Stimulated activated CD8-positive, alpha-beta memory T cell treated with anti-CD3 and anti-CD28 coated beads, Interleukin-7, amount 100 ng/mL, for 24 hours (primary cell): ENCODE measurements around the gene SLC7A4.
"Not testable (repeated sequence)": the region's sequence is repeated elsewhere in the genome, so short reads cannot be mapped to it uniquely, and the experiment has no call there.

Experiments used
- DNase-seq: peaks from one replicate; pipeline ENCODE4 v3.0.0-alpha.2; 2020; ENCODE audit warnings: low read depth

The SLC7A4 gene

DNA sequence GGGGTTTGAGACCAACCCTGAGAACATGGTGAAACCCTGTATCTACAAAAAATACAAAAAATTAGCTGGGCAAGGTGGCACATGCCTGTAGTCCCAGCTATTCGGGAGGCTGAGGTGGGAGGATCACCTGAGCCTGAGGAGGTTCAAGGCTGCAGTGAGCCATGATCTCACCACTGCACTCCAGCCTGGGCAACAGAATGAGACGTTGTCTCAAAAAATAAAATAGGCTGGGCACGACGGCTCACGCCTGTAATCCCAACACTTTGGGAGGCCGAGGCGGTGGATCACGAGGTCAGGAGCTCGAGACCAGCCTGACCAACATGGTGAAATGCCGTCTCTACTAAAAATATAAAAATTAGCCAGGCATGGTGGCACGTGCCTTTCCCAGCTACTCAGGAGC lies 32.1 kb upstream of the SLC7A4 start:
- DNase-seq: not testable (repeated sequence)

DNA sequence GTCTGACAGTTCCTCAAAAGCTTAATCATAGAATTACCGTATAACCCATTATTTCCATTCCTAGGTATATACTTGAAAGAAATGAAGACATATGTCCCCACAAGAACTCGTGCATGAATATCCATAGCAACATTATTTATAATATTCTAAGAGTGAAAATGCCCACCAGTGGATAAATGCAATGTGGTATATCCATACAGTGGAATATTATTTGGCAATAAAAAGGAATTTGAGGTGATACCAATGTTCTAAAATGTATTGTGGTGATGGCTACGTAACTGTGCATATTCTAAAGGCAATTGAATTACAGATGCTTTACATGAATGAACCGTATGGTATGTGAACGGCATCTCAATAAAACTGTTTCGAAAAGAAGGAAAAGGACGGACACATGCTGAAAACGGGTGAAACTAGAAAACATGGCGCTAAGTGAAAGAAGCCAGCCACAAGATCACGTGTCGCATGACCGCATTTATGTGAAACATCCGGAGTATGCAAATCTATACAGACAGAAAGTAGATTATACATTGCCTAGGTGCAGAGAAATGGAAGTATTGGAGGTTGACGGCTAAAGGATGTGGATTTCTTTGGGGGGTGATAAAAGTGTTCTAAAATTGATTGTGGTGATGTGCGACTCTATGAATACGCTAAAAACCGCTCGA lies 29.4 kb upstream of the SLC7A4 start:
- not testable (repeated sequence) for DNase-seq

DNA sequence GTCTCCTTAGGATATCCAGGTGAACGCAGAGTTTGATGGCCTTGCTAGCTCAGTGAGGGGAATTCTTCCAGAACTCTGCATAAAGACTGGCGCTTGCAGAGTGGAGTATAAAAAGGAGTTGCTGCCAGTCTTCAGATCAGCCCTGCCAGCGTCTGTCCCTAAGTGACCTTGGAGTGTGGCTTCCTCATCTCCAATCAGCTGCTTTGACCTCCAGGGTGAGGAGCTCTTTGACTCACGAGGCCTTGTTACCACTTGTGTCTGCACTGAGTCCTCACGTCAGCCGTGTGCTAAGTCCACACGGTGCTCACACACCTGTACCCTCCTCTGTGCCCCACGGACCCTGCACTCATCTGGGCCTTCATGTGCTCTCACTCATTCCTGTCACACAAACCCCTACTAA lies 28.0 kb upstream of the SLC7A4 start:
- DNase-seq: not testable (repeated sequence)

DNA sequence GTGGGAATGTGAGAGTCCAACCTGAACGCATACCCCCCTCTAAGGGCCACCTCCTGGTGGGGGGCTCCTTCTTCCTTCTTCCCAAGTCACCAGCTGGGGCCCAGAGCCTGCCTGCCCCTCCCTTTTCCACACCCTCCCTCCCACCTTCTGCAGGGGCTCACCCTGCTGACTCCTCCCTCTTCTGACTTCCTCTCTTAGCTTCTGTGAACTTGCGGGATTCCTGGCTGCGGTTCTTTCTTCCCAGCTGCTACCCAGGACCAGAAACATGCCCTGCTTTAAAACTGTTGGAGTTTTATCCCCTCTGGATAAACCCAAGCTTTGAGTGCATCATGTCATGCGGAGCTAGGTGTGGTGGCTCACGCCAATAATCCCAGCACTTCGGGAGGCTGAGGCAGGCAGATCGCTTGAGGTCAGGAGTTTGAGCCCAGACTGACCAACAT lies 23.5 kb upstream of the SLC7A4 start:
- no peak for DNase-seq

DNA sequence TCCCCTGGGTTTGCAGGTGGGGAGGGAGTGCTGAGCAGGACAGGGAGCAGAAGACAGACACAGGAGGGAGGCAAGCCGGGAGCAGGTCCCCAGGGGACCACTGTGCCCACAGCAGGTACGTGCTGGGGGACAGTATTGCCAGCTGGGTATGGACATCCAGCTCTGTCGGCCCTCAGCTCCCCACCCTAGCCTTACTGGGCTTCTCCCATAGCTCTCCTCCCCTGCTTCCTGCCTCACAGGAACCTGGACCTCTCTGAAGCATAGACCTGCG lies 23.1 kb upstream of the SLC7A4 start:
- DNase-seq: no peak

DNA sequence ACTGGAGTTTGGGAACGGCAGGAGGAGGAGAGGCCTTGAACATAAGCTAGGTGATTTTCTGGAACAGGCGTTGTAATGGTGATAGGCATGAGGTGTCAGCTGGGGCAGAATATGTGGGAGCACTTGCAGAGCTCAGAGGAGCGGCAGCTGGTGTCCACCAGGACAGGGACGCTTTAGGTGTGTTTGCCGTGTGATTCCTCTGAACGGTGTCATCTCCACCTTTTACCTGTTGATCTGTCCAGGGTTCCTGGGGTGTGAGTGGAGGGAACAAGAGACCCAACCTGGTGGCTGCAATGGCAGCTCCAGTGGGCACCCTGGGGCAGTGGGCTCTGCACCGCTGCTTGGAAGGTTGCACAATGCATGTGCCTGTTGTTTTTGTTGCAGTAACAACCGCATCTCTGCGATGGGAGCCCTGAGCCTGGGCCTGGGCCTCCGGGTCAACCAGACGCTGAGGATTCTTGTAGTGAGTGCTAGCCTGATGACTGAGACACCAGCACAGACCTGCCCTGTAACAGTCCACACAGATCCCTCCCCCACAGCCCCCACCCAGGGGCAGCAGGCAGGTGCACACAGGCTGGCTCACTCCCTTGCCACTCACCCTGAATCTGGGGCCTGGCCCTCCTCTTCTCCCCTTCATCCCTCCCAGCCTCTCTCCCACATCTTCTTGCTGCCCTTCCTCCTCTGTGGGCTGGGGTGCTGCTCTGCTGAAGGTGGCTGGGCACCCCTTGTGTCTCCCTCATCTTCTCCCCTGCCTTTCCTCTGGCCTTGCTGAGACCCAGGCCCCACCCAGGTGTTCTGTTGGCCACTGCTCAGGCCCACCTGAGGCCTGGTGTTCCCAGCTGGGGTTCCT lies 22.6 kb upstream of the SLC7A4 start:
- DNase-seq: no peak

DNA sequence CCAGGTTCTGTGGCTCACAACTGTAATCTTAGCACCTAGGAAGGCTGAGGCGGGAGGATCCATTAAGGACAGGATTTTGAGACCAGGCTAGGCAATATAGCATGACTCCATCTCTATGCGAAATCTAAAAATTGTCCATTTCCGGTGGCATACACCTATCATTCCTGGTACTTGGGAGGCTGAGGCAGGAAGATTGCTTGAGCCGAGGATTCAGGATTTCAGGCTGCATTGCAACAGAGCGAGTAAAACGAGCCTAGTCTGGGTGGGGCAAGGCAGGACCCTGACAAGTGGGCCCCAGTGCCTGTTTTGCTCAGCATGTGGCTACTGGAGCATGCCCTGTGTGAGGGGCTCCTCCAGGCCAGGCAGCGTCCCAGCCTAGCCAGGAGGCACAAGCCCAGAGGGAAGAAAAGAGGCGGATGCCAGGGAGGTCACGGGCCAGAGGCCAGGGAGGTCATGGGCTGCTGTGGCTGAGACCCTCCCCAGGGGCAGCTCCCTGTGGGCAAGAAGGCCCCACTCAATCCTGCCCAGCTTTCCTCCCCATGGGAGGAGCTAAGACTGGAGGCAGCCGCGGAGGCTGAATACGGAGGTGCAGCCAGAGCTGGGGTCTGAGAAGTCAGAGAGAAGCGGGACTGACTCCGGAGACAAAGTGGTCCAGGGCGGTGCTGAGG lies 21.8 kb upstream of the SLC7A4 start:
- no peak for DNase-seq

DNA sequence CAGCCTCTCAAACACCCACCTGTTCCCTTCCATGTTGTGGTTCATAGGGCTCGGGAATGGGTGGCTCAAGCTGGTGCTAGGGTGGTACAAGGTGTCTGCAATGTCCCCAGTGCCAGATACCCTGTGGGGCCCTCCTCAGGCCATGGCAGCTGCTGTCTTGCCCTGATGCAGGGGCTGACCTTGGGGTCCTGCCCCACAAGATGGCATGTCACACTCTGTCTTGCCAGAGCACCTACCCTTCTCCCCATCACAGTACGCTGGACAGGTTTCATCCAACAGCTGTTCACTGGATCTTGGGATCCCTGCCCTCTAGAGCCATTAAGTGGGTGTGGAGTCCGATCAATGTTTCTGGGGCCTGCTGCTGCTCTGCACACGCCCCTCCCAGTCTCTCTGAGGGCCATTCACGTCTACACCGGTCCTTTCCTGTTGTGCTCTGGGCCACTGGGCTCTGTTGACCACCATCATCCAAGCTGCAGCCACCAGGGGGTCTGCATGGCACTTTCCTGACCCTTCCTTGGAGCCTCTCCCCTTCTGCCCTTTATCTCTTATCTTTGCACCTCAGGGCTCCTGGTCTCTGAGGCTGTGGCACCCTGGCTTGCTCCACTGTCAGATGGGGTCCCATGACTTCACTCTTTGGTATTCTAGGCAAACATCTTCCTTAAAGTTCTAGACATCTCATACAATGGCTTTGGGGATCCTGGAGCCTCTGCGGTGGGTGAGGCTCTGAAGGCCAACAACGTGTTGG lies 20.5 kb upstream of the SLC7A4 start:
- DNase-seq: no peak

DNA sequence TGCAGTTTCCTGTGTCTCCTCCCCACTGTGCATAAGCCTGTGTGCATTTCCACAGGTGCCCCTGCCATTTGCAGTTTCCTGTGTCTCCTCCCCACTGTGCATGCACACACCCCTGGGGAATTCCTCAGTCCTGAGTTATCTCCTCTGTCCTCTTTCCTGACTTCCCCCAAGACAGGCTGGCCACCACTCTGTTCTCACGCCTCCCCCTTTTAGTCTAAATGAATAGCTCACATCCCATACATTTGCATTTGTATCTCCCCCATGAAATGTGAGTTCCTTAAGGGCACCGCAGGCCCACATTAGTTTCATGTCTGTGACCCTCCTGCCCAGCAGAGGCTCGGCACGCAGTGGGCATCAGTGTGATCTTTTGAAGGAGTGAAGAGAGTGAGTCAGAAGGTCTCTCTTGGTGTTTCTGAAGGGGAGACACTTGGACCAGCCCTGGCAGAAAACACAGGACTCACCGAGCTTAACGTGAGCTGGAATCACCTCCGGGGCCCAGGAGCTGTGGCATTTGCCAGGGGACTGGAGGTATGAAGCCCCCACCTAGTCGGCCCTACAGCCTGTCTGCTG lies 19.6 kb upstream of the SLC7A4 start:
- DNase-seq: no peak

DNA sequence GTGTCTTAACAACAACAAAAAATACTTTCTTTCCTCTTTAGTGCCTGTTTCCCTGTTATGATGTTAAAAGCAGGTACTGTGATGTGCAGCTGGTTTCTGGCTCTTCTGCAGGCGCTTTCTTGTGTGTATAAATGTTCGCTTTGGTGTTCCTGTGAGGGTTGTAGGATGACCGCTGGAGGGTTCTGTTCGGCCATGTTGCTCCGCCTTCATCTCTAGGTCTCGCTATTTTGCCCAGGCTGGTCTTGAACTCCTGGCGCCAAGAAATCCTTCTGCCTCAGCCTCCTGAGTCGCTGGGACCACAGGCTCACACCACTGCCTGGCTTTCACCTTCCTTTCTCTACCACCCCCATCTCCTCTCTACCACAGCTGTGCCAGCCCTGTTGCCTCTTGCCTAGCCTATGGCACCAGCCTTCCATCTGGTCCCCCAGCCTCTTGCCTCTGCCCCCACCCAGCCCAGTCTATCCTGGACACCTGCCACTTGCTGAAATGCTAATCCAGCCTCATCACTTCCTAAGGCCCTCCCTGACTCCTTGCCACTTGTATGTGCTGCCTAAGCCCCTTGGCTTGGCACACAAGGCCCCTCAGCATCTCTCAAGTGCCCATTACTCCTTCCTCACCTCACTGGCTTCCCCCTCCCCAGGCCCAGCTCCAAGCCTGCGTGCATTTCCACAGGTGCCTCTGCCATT lies 18.9 kb upstream of the SLC7A4 start:
- no peak for DNase-seq

DNA sequence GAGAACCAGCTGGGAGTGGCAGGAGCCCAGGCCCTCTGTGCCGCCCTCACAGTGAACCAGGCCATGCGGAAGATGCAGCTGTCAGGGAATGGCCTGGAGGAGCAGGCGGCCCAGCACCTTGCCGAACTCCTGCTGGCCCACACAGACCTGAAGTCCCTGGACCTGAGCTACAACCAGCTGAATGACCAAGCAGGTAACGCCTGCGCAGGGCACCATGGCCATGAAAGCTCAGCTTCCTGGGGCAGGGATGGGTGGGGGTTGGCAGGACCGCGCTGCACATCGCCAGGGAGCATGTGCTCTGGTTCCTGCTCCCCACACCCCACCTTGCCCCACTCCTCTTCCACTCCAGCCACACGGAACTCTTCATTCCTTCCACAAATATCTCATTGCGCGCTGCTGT lies 16.6 kb upstream of the SLC7A4 start:
- not testable (repeated sequence) for DNase-seq

DNA sequence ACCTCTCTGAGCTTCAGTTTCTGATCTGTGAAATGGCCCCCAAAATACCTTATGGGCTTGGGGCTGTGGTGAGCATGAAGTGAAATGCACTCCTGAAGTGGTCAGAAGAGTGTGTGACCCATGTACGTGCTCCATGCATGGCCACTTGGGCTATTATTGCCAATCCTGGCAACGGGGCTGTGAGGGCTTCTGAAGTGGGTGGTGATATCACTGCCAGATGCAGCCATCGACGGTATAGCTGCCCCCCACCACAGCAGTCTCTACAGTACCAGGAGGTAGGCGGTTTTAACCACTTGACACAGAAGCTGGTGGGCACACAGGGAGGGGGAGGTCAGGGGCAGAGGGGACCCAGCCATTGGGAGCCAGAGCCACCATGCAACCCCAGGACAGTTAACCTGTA lies 16.1 kb upstream of the SLC7A4 start:
- DNase-seq: not testable (repeated sequence)

DNA sequence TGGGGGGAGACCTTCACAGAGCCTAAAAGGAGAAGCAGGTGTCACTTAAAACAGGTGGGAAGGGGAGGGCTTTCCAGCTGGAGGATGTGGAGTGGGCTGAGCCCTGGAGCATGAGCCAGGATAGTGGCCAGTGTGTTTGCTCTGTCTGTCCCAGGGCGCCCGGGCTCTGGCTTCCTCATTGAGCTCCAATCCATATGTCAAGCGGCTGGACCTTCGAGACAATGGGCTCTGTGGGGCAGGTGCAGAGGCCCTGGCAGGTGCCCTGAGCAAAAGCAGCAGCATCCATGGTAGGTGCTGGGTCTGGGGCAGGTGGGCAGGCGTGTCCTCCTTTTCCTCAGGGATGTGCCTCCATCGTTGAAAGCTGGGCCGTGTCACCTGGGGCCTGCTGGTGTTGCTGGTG lies 15.4 kb upstream of the SLC7A4 start:
- DNase-seq: no peak

DNA sequence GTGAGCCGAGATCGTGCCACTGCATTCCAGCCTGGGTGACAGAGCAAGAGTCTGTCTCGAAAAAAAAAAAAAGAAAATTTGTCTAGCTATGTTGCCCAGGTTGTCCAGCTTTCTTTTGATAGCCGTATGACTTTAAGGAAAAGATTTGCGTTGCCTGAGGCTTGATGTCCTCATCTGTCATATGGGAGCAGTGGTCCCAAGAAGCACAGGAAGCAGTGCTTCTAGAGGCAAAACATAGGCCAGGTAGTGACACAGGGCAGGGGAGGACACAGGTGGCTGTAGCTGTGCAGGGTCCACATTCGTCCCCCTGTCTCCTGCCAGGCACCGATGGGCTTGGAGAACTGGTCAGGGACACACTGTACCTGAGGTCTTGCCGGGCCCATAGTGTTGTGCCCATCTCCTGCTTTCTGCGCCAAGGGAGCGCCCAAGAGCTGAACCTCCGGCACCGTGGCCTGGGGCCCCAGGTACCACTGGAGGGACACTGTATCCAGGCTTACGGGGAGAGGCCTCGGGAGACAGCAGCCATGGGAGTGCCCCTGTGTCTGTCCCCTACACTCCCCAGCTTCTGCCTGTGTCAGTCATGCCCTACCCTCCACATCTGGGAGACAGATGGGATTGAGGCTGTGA lies 14.8 kb upstream of the SLC7A4 start:
- DNase-seq: no peak

DNA sequence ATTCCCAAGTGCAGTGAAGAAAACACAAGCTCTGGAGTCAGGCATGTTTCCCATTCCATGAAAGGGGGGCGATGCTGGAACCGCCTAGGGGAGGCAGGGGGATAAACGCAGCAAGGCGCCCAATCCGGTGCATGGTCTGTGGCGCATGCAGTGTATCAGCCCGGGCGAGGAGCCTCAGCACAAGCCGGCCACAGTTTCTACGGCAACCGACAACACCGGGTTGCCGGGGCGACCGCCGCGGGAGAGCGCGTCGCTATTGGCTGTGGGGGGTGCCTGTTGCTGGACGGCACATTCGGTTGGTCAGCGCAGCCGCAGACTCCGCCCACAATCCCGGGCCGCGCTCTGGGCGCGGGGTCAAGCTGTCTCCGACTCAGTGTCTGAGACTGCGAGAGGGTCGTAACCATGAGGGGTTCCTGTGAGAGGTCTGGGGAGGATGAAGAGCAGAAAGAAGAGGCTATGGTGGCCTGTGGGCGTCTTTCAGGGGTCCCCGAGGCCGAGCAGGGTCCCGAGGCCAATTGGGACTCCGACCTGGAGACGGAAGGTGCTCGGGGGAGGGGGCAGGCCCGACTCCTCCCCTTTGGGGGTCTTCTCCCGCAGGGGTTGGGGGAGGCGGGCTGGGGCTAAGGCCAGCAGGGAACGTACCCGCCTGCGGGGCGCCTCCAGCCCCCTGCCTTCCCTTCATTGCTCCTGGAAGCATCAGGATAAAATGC lies 13.4 kb upstream of the SLC7A4 start, which contains the start of gene LRRC74B:
TSS of gene LRRC74B (plus strand) at position 362 of the 710 bp plus-strand sequence. CDS start at position 403, 41 bp downstream.
- DNase-seq: peak; percentile 57

DNA sequence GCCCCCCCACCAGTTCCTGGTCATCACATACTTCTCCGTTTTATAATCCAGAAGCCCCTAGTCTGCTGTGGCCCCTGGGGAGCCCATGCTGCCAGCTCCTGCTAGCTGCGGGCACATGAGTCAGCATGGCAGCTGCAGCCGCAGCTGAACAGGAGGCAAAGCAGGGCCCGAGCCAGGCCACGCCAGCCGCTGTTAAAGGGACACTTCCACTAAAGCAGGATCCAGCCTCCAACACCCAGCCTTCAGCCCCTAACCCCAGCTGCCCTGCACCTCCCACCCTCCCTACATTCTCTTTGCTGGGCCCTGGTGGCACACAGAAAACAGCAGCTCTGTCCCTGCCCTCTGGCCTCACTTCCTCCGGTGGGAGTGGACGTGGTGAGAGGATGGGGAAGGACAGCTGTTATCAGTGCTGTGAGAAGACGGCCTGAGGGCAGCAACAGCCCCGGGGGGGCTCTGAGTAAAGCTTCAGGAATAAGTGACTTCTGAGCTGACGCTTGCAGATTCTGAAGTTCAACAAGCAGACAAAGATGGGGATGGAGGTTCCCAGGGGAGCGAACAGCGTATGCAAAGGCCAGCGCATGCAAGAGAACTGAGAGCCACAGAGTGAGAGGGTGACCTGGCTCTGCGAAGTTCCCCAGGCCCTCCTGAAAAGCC lies 12.7 kb upstream of the SLC7A4 start:
- DNase-seq: no peak

DNA sequence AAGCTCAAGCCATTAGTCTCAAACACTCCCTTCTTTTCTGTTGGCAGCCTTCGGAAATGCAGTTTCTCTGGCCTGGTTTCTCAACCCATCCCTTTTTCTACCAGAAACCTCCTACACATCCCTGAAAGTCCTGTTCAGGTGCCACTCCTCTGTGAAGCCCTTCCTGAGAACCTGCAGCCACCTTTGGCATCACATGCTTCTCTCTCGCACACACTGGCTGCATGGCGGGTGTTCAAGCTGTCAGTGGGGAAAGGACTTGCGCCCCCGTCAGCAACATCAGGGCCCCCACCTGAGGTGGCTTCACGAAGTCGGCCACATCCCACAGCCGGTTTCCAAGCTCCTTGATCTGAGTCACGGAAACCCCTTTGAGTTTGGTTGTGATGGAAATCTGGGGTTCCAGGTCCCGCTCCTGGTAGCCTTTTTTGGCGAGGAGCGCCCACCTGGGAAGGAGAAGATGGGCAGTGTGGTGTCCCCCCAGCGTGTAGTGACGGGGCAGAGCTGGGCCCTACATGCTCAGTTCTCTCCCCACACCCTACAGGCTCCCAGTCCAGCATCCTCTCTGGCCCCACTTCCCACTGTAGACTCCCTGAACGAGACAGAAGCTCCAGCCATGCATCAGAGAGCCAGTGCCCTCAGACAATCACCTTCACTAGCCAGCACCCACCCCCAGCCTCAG lies 11.6 kb upstream of the SLC7A4 start:
- DNase-seq: no peak

DNA sequence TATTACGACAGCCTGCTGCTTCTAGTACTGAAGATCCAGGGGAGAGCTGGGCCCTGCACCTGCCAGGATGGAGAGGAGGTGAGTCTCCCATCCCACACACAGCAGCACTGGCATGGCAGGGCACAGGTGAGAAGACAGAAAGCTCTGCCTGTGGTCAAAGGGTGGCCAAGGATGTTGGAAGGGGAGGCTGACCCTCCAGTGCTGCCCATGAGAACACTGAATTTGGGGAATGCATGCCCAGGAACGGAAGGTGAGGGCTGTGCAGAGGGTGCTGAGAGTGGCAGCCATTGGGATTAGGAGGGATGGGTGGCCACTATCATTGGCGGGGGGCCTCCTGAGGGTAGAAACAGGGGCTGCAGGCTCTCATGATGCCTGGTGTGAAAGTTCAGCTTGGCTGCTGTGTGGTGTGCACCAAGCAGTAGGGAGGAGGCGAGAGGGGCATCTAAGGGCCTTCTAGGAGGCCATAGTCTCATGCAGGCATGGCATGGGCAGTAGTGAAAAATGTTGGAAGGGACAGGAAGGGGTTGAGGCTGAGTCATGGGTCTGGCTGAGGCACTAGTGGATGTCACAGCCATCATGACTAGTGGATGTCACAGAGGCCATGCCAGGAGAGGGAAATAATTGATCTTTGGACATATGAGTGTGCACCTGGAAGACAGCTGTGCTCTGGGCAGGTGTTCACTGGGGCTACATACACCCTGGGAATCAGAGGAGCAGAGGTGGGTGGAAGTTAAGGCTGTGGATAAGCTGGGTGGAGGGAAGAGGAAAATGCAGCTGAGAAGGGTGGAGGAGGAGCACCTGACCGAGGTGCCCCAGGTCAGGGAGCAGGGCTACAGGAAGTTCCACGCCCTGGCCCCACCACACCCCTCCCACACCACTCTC lies 10.9 kb upstream of the SLC7A4 start:
- DNase-seq: no peak
